ENCODE measurements around the gene SH3TC2. TPM values are rescaled to one million over a fixed set of nuclear protein-coding genes. Genes with fewer than 3 reads are reported as not detected.

Gene SH3TC2
- total and polyA plus RNA-seq, 10 of the 15 experiments (the other 5 are each of a cell fraction or from before 2014, with no cell fraction given) = not detected

GRCh38 chr5:149056616-149057165 is 6.2 kb downstream of the SH3TC2 start:
- in situ Hi-C loops (cut with MboI) = no loop called here

More at GRCh38 chr5:149056616-149057165, 6.2 kb downstream of the SH3TC2 start:
- DNase-seq (ENCODE audit: low read depth, low spot score) (no peak), FAIRE-seq (no peak), ATAC-seq (no peak)
- Histone ChIP-seq H3K27me3 (replicated peaks in 1 of 2; ENCODE audit: control insufficient read depth in 2 of 2, insufficient read depth in 2 of 2, low read length in 1 of 2) (0 out of 4 replicates have a peak, but pooled peaks cover 0 to 2% of the 10 kb centered on the region in 2 experiments), H3K4me3 (no peak overlapping the region), H3K27ac (ENCODE audit: control insufficient read depth, insufficient read depth) (no peak overlapping the region), H3K79me2 (ENCODE audit: control insufficient read depth, insufficient read depth, low read length) (no peaks in the 10 kb centered on the region), H3K4me1 (ENCODE audit: control insufficient read depth, insufficient read depth, low read length) (no peaks in the 10 kb centered on the region), H3K9me3 (replicated peaks; ENCODE audit: control insufficient read depth, insufficient read depth, low read length) (no peaks in the 10 kb centered on the region), H2AFZ (ENCODE audit: control insufficient read depth, low read depth, low read length) (no peak overlapping the region), H4K20me1 (ENCODE audit: control insufficient read depth, insufficient read depth) (no peaks in the 10 kb centered on the region), H3K9ac (ENCODE audit: control insufficient read depth, insufficient read depth, low read length) (no peak overlapping the region), H3K4me2 (ENCODE audit: control insufficient read depth, insufficient read depth) (no peak overlapping the region), H3K36me3 (ENCODE audit: control insufficient read depth in 2 of 2, insufficient read depth in 2 of 2, low read length in 1 of 2) (no peaks in the 10 kb centered on the region)
- POLR2A ChIA-PET = no interaction called here
- TF ChIP-seq EED (IDR thresholded peaks at IDR 0.05; ENCODE audit: low read depth) (no peak), ETV6 (conservative IDR thresholded peaks at IDR 0.05 in 1 of 2, IDR thresholded peaks at IDR 0.05 in 1 of 2; ENCODE audit: borderline replicate concordance in 1 of 2, low read depth in 1 of 2) (no peak), MLLT1 (IDR thresholded peaks at IDR 0.05) (no peak), SRF (IDR thresholded peaks at IDR 0.05; ENCODE audit: low read depth in 2 of 2, low read length in 2 of 2) (no peak), BCL11A (IDR thresholded peaks at IDR 0.05; ENCODE audit: low read depth, low read length) (no peak), ZNF274 (IDR thresholded peaks at IDR 0.05; ENCODE audit: insufficient read depth, insufficient read length) (no peak), STAT3 (IDR thresholded peaks at IDR 0.05; ENCODE audit: low read depth, low read length) (no peak), CEBPB (IDR thresholded peaks at IDR 0.05; ENCODE audit: borderline replicate concordance in 1 of 2, low read depth in 2 of 2, low read length in 2 of 2) (no peak), NFYB (IDR thresholded peaks at IDR 0.05; ENCODE audit: insufficient read depth, low read depth, low read length) (no peak), TAF1 (IDR thresholded peaks at IDR 0.05; ENCODE audit: borderline replicate concordance, low read depth, low read length) (no peak), IKZF2 (IDR thresholded peaks at IDR 0.05) (no peak), MYB (IDR thresholded peaks at IDR 0.05; ENCODE audit: borderline replicate concordance, low read depth, low read length) (no peak), NRF1 (conservative IDR thresholded peaks at IDR 0.05; ENCODE audit: low read depth, low read length) (no peak), RAD21 (IDR thresholded peaks at IDR 0.05; ENCODE audit: insufficient read depth, low read depth, low read length) (no peak), CBX3 (IDR thresholded peaks at IDR 0.05; ENCODE audit: borderline replicate concordance, low read depth) (no peak)
- RAD21 ChIA-PET (ENCODE audit: unreplicated experiment) = no interaction called here
- no TSS peak for BruUV-seq (replicated peaks)
- intact Hi-C loops (cut with micrococcal nuclease; ENCODE audit: unreplicated experiment) = no loop called here
- SMC1A ChIA-PET (ENCODE audit: uncharacterized antibody, unreplicated experiment) = no interaction called here
- WGBS (ENCODE audit: insufficient coverage, insufficient replicate concordance, low lambda C conversion rate, missing lambda C conversion rate) = 21% methylated on average over 3 of the region's 3 CpGs
- CTCF ChIA-PET = interaction anchor here (1.7 kb wide), 1 partner anchor 22 kb away, joined by 6 read pairs; no protein-coding TSS in a partner anchor

Data from GM12878 (cell line).